Peyer's patch (tissue), 4 donors: ENCODE measurements around the gene SLN. TPM values are rescaled to one million over a fixed set of nuclear protein-coding genes. Genes with fewer than 3 reads are reported as not detected.

Experiments
- DNase-seq, 3 donors: peaks; one replicate each; pipeline ENCODE4 v3.0.0-alpha.2; 2017 to 2019
- H3K27ac ChIP-seq, 4 donors: fragments of 200-600 bp; sonication (generic); one replicate each; pipeline ENCODE4 v1.5.1; 2016 to 2019
- H3K27me3 ChIP-seq, 2 donors: fragments of 200-600 bp; sonication (generic); one replicate each; pipeline ENCODE4 v1.5.1; 2019
- H3K36me3 ChIP-seq, 3 donors: fragments of 200-600 bp; sonication (generic); one replicate each; pipeline ENCODE4 v1.5.1; 2016 to 2019
- H3K4me1 ChIP-seq, 4 donors: fragments of 200-600 bp; sonication (generic); one replicate each; pipeline ENCODE4 v1.5.1; 2016 to 2019
- H3K4me3 ChIP-seq, 4 donors: fragments of 200-600 bp; sonication (generic); 1 replicate in 3 of 4; 2 replicates in 1 of 4; pipeline ENCODE4 v1.5.1; 2016 to 2019; ENCODE audit warnings: mild to moderate bottlenecking in 1 of 4
- H3K9me3 ChIP-seq, 4 donors: fragments of 200-600 bp; sonication (generic); one replicate each; pipeline ENCODE4 v1.5.1; 2016 to 2019; ENCODE audit warnings: mild to moderate bottlenecking in 1 of 4
- CTCF ChIP-seq, 6 experiments: fragments of 450-650 bp in 4 of 6; fragments of 200-600 bp in 2 of 6; sonication (generic) in 1 of 6; IDR thresholded peaks; one replicate each; pipeline ENCODE4 v1.5.1; 2017 to 2019; ENCODE audit warnings: antibody characterized with exemption in 6 of 6, mild to moderate bottlenecking in 3 of 6, moderate library complexity in 1 of 6
- POLR2A ChIP-seq, 2 donors: fragments of 450-650 bp; IDR thresholded peaks; one replicate each; pipeline ENCODE4 v1.5.1; 2017; ENCODE audit warnings: antibody characterized with exemption in 2 of 2, mild to moderate bottlenecking in 2 of 2, moderate library complexity in 2 of 2
- total RNA-seq, 4 donors: library from RNA; depleted of rRNA; stranded (reverse); fragments of >200 nt; gene quantifications; one replicate each; pipeline ENCODE4 v1.1.0, GENCODE V29; 2016

SLN gene
- total RNA-seq, 4 donors from 2014 or later = not detected

GRCh38 chr11:107741044-107741823 lies 29.4 kb upstream of the SLN start:
- H3K36me3 ChIP-seq = no peaks in the 10 kb centered on the region
- no peak overlapping the region for H3K4me3 ChIP-seq
- H3K27ac ChIP-seq = no peak overlapping the region
- no peaks in the 10 kb centered on the region for H3K9me3 ChIP-seq
- no peaks in the 10 kb centered on the region for H3K27me3 ChIP-seq
- TF ChIP-seq CTCF (IDR thresholded peaks at IDR 0.05) (peak in 4 of 6 experiments; percentile 41 to 80 (median 74)), POLR2A (IDR thresholded peaks at IDR 0.05) (no peak)
- DNase-seq = peak in 1 of 3 donors; percentile 50
- H3K4me1 ChIP-seq = no peaks in the 10 kb centered on the region

GRCh38 chr11:107740271-107740670 lies 28.4 kb upstream of the SLN start:
- Histone ChIP-seq H3K27ac (no peak overlapping the region), H3K27me3 (no peaks in the 10 kb centered on the region), H3K4me1 (no peaks in the 10 kb centered on the region), H3K4me3 (no peak overlapping the region), H3K36me3 (no peaks in the 10 kb centered on the region), H3K9me3 (no peaks in the 10 kb centered on the region)
- no peak for DNase-seq
- TF ChIP-seq CTCF (IDR thresholded peaks at IDR 0.05) (no peak), POLR2A (IDR thresholded peaks at IDR 0.05) (no peak)

- TF ChIP-seq POLR2A (IDR thresholded peaks at IDR 0.05) (no peak), CTCF (IDR thresholded peaks at IDR 0.05) (no peak)
- no peak overlapping the region for H3K27ac ChIP-seq
- H3K36me3 ChIP-seq = no peaks in the 10 kb centered on the region
- no peaks in the 10 kb centered on the region for H3K9me3 ChIP-seq
- no peak overlapping the region for H3K4me3 ChIP-seq
- no peaks in the 10 kb centered on the region for H3K27me3 ChIP-seq
- H3K4me1 ChIP-seq = no peaks in the 10 kb centered on the region
- no peak for DNase-seq
Observed at GRCh38 chr11:107736546-107736945, 24.7 kb upstream of the SLN start.

GRCh38 chr11:107733518-107733917 lies 21.7 kb upstream of the SLN start:
- H3K4me1 ChIP-seq = no peaks in the 10 kb centered on the region
- no peaks in the 10 kb centered on the region for H3K9me3 ChIP-seq
- no peak overlapping the region for H3K27ac ChIP-seq
- no peak for TF ChIP-seq CTCF (IDR thresholded peaks at IDR 0.05)
- no peak for TF ChIP-seq POLR2A (IDR thresholded peaks at IDR 0.05)
- no peaks in the 10 kb centered on the region for H3K36me3 ChIP-seq
- no peak for DNase-seq
- no peak overlapping the region for H3K4me3 ChIP-seq
- no peaks in the 10 kb centered on the region for H3K27me3 ChIP-seq

- H3K27ac ChIP-seq = no peak overlapping the region
- no peaks in the 10 kb centered on the region for H3K4me1 ChIP-seq
- H3K27me3 ChIP-seq = no peaks in the 10 kb centered on the region
- no peaks in the 10 kb centered on the region for H3K9me3 ChIP-seq
- H3K36me3 ChIP-seq = no peaks in the 10 kb centered on the region
- TF ChIP-seq POLR2A (IDR thresholded peaks at IDR 0.05) (no peak), CTCF (IDR thresholded peaks at IDR 0.05) (no peak)
- no peak overlapping the region for H3K4me3 ChIP-seq
- no peak for DNase-seq
Observed at GRCh38 chr11:107732689-107733051, 20.8 kb upstream of the SLN start.
